ENCODE data around the gene TUBA1A. TPM values are rescaled to one million over a fixed set of nuclear protein-coding genes. Genes with fewer than 3 reads are reported as not detected.
A peak's percentile ranks its signal among the peaks of the same experiment; 100 is the strongest.
"Not testable (repeated sequence)": the region's sequence is repeated elsewhere in the genome, so short reads cannot be mapped to it uniquely, and the experiment has no call there.

Gene TUBA1A
- total RNA-seq, 1 donor from 2014 or later, result 114 TPM

GRCh38 chr12:49195736-49196135 is 6.9 kb upstream of the TUBA1A start:
- no peaks in the 10 kb centered on the region for H3K27me3 Mint-ChIP-seq
- no peak overlapping the region for H3K27ac Mint-ChIP-seq
- TF ChIP-seq CTCF (IDR thresholded peaks at IDR 0.05), result no peak
- H3K9me3 Mint-ChIP-seq, result no peaks in the 10 kb centered on the region
- CTCF ChIA-PET, result no interaction called here
- POLR2A ChIA-PET, result no interaction called here
- DNase-seq (no peak), ATAC-seq (ENCODE audit: low read depth) (no peak)
- intact Hi-C loops (cut with micrococcal nuclease), result no loop called here
- H3K4me1 Mint-ChIP-seq, result peaks cover 6% of the 10 kb centered on the region
- no peak overlapping the region for H3K4me3 Mint-ChIP-seq
- H3K36me3 Mint-ChIP-seq (ENCODE audit: low read depth), result no peaks in the 10 kb centered on the region

- H3K36me3 Mint-ChIP-seq (ENCODE audit: low read depth); intact Hi-C loops (cut with micrococcal nuclease); DNase-seq; H3K4me3 Mint-ChIP-seq; H3K27me3 Mint-ChIP-seq; CTCF ChIA-PET; ATAC-seq (ENCODE audit: low read depth); POLR2A ChIA-PET; H3K27ac Mint-ChIP-seq; H3K9me3 Mint-ChIP-seq: not testable (repeated sequence)
- H3K4me1 Mint-ChIP-seq, result peaks cover 11% of the 10 kb centered on the region
Measured at GRCh38 chr12:49193746-49194145, 4.9 kb upstream of the TUBA1A start.

- H3K27ac Mint-ChIP-seq; H3K36me3 Mint-ChIP-seq (ENCODE audit: low read depth); POLR2A ChIA-PET: not testable (repeated sequence)
Measured at GRCh38 chr12:49191498-49191897, 2.6 kb upstream of the TUBA1A start.

DNA sequence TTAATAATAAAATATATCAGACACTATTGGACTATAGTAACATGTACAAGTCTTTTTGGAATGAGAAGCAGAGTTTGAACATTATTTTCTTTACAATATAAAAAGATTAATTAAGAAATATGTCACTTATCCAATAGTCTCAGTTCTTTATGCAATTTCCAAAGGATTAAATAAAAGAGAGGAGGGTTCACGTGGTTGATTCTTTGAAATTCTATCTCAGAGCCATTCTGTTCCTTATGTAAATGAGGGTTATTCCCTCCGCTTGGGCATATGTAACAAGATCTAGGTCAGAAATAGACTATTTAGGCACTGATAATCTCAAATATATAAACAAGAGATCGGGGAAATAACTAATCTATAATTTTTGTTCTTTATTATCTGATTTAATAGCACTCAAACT is 2.1 kb upstream of the TUBA1A start:
- no peaks in the 10 kb centered on the region for H3K27me3 Mint-ChIP-seq
- no peak for ATAC-seq (ENCODE audit: low read depth)
- H3K9me3 Mint-ChIP-seq, result no peaks in the 10 kb centered on the region
- CTCF ChIA-PET, result interaction anchor here (1.5 kb wide), 1 partner anchor 45 kb away, joined by 5 read pairs; no protein-coding TSS in a partner anchor
- no peak overlapping the region for H3K4me3 Mint-ChIP-seq
- peaks cover 22% of the 10 kb centered on the region for H3K4me1 Mint-ChIP-seq
- peaks cover 13% of the 10 kb centered on the region for H3K36me3 Mint-ChIP-seq (ENCODE audit: low read depth)
- H3K27ac Mint-ChIP-seq, result no peak overlapping the region
- TF ChIP-seq CTCF (IDR thresholded peaks at IDR 0.05), result no peak
- intact Hi-C loops (cut with micrococcal nuclease), result no loop called here
- DNase-seq, result no peak
- POLR2A ChIA-PET, result interaction anchor here (0.7 to 4.2 kb wide), 2 partner anchors 61 to 121 kb away, joined by 3 to 190 read pairs; partner anchors contain the start of gene TUBA1B

More at GRCh38 chr12:49191498-49191897, 2.6 kb upstream of the TUBA1A start:
- peaks cover 22% of the 10 kb centered on the region for H3K4me1 Mint-ChIP-seq
- H3K27me3 Mint-ChIP-seq; intact Hi-C loops (cut with micrococcal nuclease); DNase-seq; H3K4me3 Mint-ChIP-seq; ATAC-seq (ENCODE audit: low read depth); CTCF ChIA-PET; H3K9me3 Mint-ChIP-seq: not testable (repeated sequence)

- POLR2A ChIA-PET, result interaction anchor here (0.5 to 4.2 kb wide), 7 partner anchors 13 to 123 kb away, joined by 3 to 190 read pairs (median 15); partner anchors contain the start of genes TUBA1B and TUBA1C
- H3K27me3 Mint-ChIP-seq, result no peaks in the 10 kb centered on the region
Measured at GRCh38 chr12:49189731-49190716, 1.1 kb upstream of the TUBA1A start.

More at GRCh38 chr12:49189731-49190716, 1.1 kb upstream of the TUBA1A start:
- no peak for TF ChIP-seq CTCF (IDR thresholded peaks at IDR 0.05)
- Mint-ChIP-seq H3K36me3 (ENCODE audit: low read depth) (peaks cover 23% of the 10 kb centered on the region), H3K27ac (peak overlapping the region; percentile 99), H3K4me1 (peaks cover 18% of the 10 kb centered on the region), H3K9me3 (no peaks in the 10 kb centered on the region), H3K4me3 (peak overlapping the region; percentile 97)
- ATAC-seq (ENCODE audit: low read depth) (no peak), DNase-seq (no peak)
- CTCF ChIA-PET, result interaction anchor here (1.3 to 2.9 kb wide), 4 partner anchors 8 to 63 kb away, joined by 4 to 27 read pairs (median 4); partner anchors contain the start of gene TUBA1B
- intact Hi-C loops (cut with micrococcal nuclease), result loop anchor here (1.0 to 2.0 kb wide), 8 partner anchors 11 to 172 kb away; partner anchors contain the start of genes KMT2D, LMBR1L, PRKAG1 and TUBA1C

Data from activated B cell treated with CpG ODN at 0.5 μM for 24 hours (primary cell).